NOMO-1 treated with dmso at 0.1 percent for 144 hours (cell line): ENCODE measurements around the gene DAAM2.

ENCODE experiments used
- DNase-seq: peaks from one replicate; lab custom pipeline; 2025; ENCODE audit not compliant: unreplicated experiment; lab: John Stamatoyannopoulos, UW

The DAAM2 gene

GRCh38 chr6:39787322-39787721 is 4.9 kb upstream of the DAAM2 start:
- no peak for DNase-seq

- no peak for DNase-seq
Observed at GRCh38 chr6:39790772-39791171, 1.4 kb upstream of the DAAM2 start.

- no peak for DNase-seq
Observed at GRCh38 chr6:39791311-39791710, 865 bp upstream of the DAAM2 start.

- no peak for DNase-seq
Observed at GRCh38 chr6:39792540-39793450, 619 bp downstream of the DAAM2 start.

- no peak for DNase-seq
Observed at GRCh38 chr6:39793516-39793915, 1.3 kb downstream of the DAAM2 start.

GRCh38 chr6:39794231-39794630 is 2.1 kb downstream of the DAAM2 start:
- DNase-seq = no peak

- no peak for DNase-seq
Observed at GRCh38 chr6:39797751-39798150, 5.6 kb downstream of the DAAM2 start.

GRCh38 chr6:39800034-39801032 is 8.2 kb downstream of the DAAM2 start:
- DNase-seq = no peak

- DNase-seq = no peak
Observed at GRCh38 chr6:39801456-39802251, 9.5 kb downstream of the DAAM2 start.

GRCh38 chr6:39803872-39804271 is 11.7 kb downstream of the DAAM2 start:
- no peak for DNase-seq

- DNase-seq = no peak
Observed at GRCh38 chr6:39804466-39805065, 12.4 kb downstream of the DAAM2 start.

GRCh38 chr6:39806278-39806677 is 14.1 kb downstream of the DAAM2 start:
- DNase-seq = no peak

GRCh38 chr6:39808346-39808745 is 16.2 kb downstream of the DAAM2 start:
- DNase-seq = no peak

GRCh38 chr6:39808964-39809363 is 16.8 kb downstream of the DAAM2 start:
- no peak for DNase-seq

- DNase-seq = no peak
Observed at GRCh38 chr6:39811835-39812345, 19.7 kb downstream of the DAAM2 start.

- DNase-seq = no peak
Observed at GRCh38 chr6:39812496-39812852, 20.3 kb downstream of the DAAM2 start.

- no peak for DNase-seq
Observed at GRCh38 chr6:39812853-39813533, 20.8 kb downstream of the DAAM2 start.

GRCh38 chr6:39814236-39814635 is 22.1 kb downstream of the DAAM2 start:
- DNase-seq = no peak

GRCh38 chr6:39815356-39815755 is 23.2 kb downstream of the DAAM2 start:
- DNase-seq = no peak

- no peak for DNase-seq
Observed at GRCh38 chr6:39816747-39817146, 24.6 kb downstream of the DAAM2 start.
